Activated CD4-positive, alpha-beta T cell treated with anti-CD3 and anti-CD28 coated beads, Interleukin-2, amount 50 U/mL, for 4 hours (primary cell): ENCODE data around the gene COX7A2.

Source experiments
- DNase-seq, 2 experiments: peaks; one replicate each; pipeline ENCODE4 v3.0.0-alpha.2; 2020

Gene COX7A2

GRCh38 chr6:75268121-75268987, 24.8 kb upstream of the COX7A2 start:
- no peak for DNase-seq

GRCh38 chr6:75267461-75267860, 23.9 kb upstream of the COX7A2 start:
- DNase-seq = no peak

- no peak for DNase-seq
Measured at GRCh38 chr6:75266716-75267291, 23.2 kb upstream of the COX7A2 start.

- no peak for DNase-seq
Measured at GRCh38 chr6:75263401-75263750, 19.8 kb upstream of the COX7A2 start.

- no peak for DNase-seq
Measured at GRCh38 chr6:75262716-75263400, 19.3 kb upstream of the COX7A2 start.

GRCh38 chr6:75261299-75261698, 17.7 kb upstream of the COX7A2 start:
- no peak for DNase-seq

GRCh38 chr6:75257343-75258087, 13.9 kb upstream of the COX7A2 start:
- no peak for DNase-seq

GRCh38 chr6:75250552-75250951, 7.0 kb upstream of the COX7A2 start:
- no peak for DNase-seq

- no peak for DNase-seq
Measured at GRCh38 chr6:75249837-75250236, 6.2 kb upstream of the COX7A2 start.

- DNase-seq = no peak
Measured at GRCh38 chr6:75246386-75246785, 2.8 kb upstream of the COX7A2 start.

GRCh38 chr6:75244063-75244584, 523 bp upstream of the COX7A2 start:
- DNase-seq = no peak

GRCh38 chr6:75236630-75237029, 7.0 kb downstream of the COX7A2 start:
- no peak for DNase-seq

GRCh38 chr6:75235271-75235670, 8.3 kb downstream of the COX7A2 start:
- DNase-seq = no peak

- no peak for DNase-seq
Measured at GRCh38 chr6:75234126-75234865, 9.3 kb downstream of the COX7A2 start.

- no peak for DNase-seq
Measured at GRCh38 chr6:75233092-75233615, 10.4 kb downstream of the COX7A2 start.

- DNase-seq = no peak
Measured at GRCh38 chr6:75230484-75231325, 12.9 kb downstream of the COX7A2 start.

- DNase-seq = no peak
Measured at GRCh38 chr6:75224303-75224926, 19.2 kb downstream of the COX7A2 start.

- DNase-seq = no peak
Measured at GRCh38 chr6:75223428-75223827, 20.2 kb downstream of the COX7A2 start.

- no peak for DNase-seq
Measured at GRCh38 chr6:75222261-75222660, 21.3 kb downstream of the COX7A2 start.

- no peak for DNase-seq
Measured at GRCh38 chr6:75221116-75221515, 22.5 kb downstream of the COX7A2 start.

GRCh38 chr6:75220357-75220756, 23.2 kb downstream of the COX7A2 start:
- DNase-seq = no peak
